AG04449 (cell line): ENCODE results near the gene KRTAP10-5.

Experiments used
- CTCF ChIA-PET: fragments of 350-600 bp; formaldehyde crosslinking; extraction: SDS; loops from one replicate; lab custom pipeline; 2021; ENCODE audit warnings: antibody characterized with exemption; lab: Yijun Ruan, JAX
- POLR2A ChIA-PET: fragments of 400-600, 350-600 bp; formaldehyde crosslinking; extraction: SDS; loops from one replicate; lab custom pipeline; 2020; ENCODE audit warnings: antibody characterized with exemption, inconsistent platforms; lab: Yijun Ruan, JAX
- DNase-seq: peaks from one replicate; pipeline ENCODE4 v3.0.0-alpha.2; 2010; ENCODE audit warnings: low read depth, low spot score
- H3K4me3 ChIP-seq: 2 replicates; pipeline ENCODE4 v1.5.1; 2011; ENCODE audit warnings: low read depth, mild to moderate bottlenecking, control low read depth, low read length
- TF ChIP-seq, protein P1 (sequence below): IDR thresholded peaks from one replicate; pipeline ENCODE4 v1.5.1; 2011; ENCODE audit warnings: mild to moderate bottlenecking, moderate library complexity, low read length, control low read depth, inconsistent platforms; ENCODE audit not compliant: insufficient read depth; ENCODE audit errors: missing control alignments

Gene KRTAP10-5

DNA sequence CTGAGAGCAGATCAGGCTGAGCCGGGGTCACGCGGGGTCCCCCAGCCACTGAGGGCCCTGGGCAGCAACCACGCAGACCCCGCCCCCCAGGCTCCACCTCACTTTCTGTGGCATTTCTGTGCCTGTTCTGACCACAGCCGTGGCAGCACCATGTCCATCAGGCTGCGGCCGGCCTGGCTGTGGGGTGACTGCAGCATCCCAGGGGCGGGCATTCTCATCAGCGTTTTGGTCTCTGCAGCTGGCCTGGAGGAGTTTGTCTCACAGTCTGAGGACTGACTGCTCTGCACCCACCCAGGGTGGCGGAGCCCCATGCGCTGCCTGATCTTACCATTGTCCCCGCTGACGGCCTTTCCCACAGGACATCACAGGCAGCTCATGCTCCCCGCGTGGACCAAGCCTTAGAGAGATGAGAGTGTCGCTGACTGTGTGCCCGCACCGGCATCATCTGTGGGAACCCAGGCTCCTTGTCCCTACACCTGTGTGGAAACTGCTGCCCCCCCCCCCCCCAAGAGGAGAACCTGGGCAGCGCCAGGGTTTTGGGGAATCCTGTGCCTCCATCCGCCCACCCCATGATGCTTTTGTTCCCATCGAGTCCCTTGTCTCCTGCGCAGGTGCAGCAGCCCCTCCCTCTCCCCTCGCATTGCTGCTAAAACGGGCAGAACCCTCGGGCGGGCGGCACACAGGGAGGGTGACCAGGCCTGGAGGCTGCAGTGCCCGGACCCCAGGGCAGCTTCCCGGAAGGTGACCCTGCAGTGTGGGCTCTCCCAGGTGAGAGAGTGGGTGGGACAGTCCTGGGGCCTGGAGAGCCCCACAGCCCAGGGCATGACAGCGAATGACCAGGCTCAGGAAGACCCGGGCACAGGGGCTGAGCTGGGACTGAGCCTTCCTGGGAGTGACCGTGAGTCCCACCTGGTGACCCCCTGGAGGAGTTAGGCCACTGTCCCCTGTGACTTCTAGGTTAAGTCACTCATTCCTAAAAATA, 42.2 kb downstream of the KRTAP10-5 start:
- ChIA-PET CTCF (no interaction called here), POLR2A (no interaction called here)
- no peak overlapping the region for H3K4me3 ChIP-seq
- TF ChIP-seq, protein P1, sequence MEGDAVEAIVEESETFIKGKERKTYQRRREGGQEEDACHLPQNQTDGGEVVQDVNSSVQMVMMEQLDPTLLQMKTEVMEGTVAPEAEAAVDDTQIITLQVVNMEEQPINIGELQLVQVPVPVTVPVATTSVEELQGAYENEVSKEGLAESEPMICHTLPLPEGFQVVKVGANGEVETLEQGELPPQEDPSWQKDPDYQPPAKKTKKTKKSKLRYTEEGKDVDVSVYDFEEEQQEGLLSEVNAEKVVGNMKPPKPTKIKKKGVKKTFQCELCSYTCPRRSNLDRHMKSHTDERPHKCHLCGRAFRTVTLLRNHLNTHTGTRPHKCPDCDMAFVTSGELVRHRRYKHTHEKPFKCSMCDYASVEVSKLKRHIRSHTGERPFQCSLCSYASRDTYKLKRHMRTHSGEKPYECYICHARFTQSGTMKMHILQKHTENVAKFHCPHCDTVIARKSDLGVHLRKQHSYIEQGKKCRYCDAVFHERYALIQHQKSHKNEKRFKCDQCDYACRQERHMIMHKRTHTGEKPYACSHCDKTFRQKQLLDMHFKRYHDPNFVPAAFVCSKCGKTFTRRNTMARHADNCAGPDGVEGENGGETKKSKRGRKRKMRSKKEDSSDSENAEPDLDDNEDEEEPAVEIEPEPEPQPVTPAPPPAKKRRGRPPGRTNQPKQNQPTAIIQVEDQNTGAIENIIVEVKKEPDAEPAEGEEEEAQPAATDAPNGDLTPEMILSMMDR = no peak
- DNase-seq = no peak

DNA sequence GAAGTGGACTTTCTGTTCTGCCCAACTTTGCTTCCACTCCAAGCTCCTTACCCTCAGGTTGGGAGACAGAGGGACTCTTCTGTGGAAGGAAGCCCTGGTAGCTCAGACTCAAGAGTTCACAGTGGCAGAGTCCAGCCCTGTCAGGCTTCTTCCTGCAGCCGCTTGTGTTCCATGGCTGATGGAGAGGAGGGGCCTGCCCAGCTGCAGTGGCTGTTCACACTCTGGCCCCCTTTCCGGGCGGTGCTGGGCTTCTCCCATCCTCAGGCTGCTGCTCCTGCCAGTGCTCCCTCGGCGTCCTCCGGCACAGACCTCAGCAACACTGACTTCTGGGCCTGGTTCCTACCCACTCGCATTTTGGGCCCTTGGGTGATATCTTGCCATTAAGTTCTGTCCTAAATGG, 44.4 kb downstream of the KRTAP10-5 start:
- POLR2A ChIA-PET = no interaction called here
- TF ChIP-seq, protein P1 = no peak

DNA sequence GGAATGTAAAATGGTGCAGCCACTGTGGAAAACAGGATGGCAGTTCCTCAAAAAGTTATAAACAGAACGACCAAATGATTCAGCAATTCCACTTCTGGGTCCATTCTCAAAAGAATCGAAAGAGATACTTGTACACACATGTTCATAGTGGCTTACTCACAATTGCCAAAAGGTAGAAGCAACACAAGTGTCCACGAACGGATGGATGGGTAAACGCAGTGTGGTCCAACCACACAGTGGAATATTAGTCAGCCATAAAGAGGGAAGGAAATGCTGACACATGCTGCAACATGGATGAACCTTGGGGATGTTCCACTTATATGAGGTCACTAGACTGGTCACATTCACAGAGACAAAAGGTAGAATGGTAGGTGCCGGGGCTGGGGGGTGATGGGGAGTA, 45.7 kb downstream of the KRTAP10-5 start:
- DNase-seq = no peak
- TF ChIP-seq, protein P1 = no peak
- CTCF ChIA-PET = no interaction called here
- POLR2A ChIA-PET = no interaction called here
- no peak overlapping the region for H3K4me3 ChIP-seq

More for the DNA sequence above, 44.4 kb downstream of the KRTAP10-5 start:
- CTCF ChIA-PET = interaction anchor here (1.4 kb wide), 1 partner anchor 26 kb away, joined by 7 read pairs; no protein-coding TSS in a partner anchor
- no peak for DNase-seq
- no peak overlapping the region for H3K4me3 ChIP-seq

DNA sequence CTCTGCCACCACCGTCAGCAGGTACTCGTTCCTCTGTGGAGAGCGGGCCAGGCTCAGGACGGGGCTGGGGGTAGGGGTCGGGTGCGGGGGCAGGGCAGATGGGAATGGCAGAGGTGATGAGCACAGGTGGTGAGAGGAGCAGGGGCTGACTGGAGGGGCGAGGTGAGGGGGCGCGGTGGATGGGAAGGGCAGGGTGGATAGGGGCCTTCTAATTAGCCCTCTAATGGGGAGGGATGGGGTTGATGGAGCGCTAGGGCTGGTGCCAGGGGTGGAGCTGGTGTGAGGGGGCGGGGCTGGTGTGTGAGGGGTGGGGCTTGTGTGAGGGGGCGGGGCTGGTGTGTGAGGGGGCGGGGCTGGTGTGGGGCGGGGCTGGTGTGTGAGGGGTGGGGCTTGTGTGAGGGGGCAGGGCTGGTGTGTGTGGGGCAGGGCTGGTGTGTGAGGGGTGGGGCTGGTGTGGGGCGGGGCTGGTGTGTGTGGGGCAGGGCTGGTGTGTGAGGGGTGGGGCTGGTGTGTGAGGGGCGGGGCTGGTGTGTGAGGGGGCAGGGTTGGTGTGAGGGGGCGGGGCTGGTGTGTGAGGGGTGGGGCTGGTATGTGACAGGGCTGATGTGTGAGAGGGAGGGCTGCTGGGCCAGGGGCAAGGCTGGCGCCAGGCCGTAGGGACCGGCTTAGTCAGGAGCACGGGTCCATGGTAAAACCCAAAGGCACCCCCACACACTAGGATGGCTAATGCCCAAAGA, 46.3 kb downstream of the KRTAP10-5 start:
- DNase-seq = no peak
- no peak overlapping the region for H3K4me3 ChIP-seq
- TF ChIP-seq, protein P1 = no peak
- ChIA-PET POLR2A (no interaction called here), CTCF (no interaction called here)

DNA sequence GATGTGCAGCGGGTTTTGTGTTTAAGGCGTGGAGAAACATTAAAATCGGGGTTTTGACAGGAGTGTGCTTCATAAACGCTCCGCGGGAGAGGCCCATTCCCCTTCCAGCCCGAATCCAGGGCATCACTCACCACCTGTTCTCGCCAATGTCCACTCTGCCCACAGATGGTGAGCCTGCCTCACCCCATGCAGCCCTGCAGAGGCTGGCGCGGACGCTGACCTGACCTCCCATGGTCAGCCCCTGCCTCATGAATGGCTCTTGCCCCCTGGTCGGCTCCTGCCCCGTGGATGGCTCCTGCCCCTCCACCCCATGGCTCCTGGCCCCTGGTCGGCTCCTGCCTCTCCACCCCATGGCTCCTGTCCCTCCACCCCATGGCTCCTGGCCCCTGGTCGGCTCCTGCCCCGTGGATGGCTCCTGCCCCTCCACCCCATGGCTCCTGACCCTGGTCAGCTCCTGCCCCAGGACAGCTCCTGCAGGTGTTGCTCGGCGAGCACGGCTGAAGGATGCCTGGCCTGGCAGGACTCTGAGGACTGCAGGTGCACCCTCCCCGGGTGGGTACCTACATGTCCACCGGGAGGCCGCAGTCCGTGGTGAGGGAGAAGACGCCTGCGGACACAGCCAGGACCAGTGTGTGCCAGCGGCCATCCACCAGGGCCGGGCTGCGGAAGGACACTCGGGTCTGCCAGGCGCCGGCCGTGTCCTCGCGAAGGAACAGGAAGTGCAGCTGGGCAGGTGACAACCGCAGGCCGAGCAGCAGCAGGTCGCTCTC, 47.1 kb downstream of the KRTAP10-5 start:
- no peak overlapping the region for H3K4me3 ChIP-seq
- no peak for DNase-seq
- ChIA-PET POLR2A (no interaction called here), CTCF (no interaction called here)
- TF ChIP-seq, protein P1 = no peak
